GM12878 (cell line): ENCODE data around the gene ZNF280D.

ENCODE experiments used
- CTCF ChIP-seq, 3 experiments: IDR thresholded peaks in 2 of 3; conservative IDR thresholded peaks in 1 of 3; 2 replicates each; pipeline ENCODE4 v1.5.1; 2011; ENCODE audit warnings: low read depth in 3 of 3, low read length in 3 of 3, mild to moderate bottlenecking in 3 of 3, control low read depth in 2 of 3, moderate library complexity in 2 of 3, inconsistent platforms in 1 of 3, mixed read lengths in 1 of 3; ENCODE audit not compliant: control insufficient read depth in 2 of 3, insufficient read depth in 1 of 3; ENCODE audit errors: extremely low read depth in 1 of 3
- EP300 ChIP-seq, 2 experiments: fragments of 150-350 bp in 1 of 2; IDR thresholded peaks; 2 replicates each; pipeline ENCODE4 v1.6.1; 2011 to 2012; ENCODE audit warnings: low read depth in 2 of 2, low read length in 2 of 2, borderline replicate concordance in 1 of 2, improper control_type of control experiment in 1 of 2, inconsistent platforms in 1 of 2; ENCODE audit not compliant: control insufficient read depth in 1 of 2
- FOS ChIP-seq: IDR thresholded peaks from 3 replicates; pipeline ENCODE4 v1.6.1; 2011; ENCODE audit warnings: borderline replicate concordance; ENCODE audit not compliant: insufficient read length; ENCODE audit errors: extremely low read depth
- FOXK2 ChIP-seq: fragments of 450-650 bp; IDR thresholded peaks from 2 replicates; pipeline ENCODE4 v1.6.1; 2017; ENCODE audit warnings: mild to moderate bottlenecking, moderate library complexity
- GABPA ChIP-seq: IDR thresholded peaks from 2 replicates; pipeline ENCODE4 v1.6.1; 2014; ENCODE audit warnings: antibody characterized with exemption, low read depth, mild to moderate bottlenecking, inconsistent platforms
- KAT2A ChIP-seq: conservative IDR thresholded peaks from 2 replicates; pipeline ENCODE4 v1.6.1; 2011; ENCODE audit warnings: low read depth, low read length; ENCODE audit not compliant: control insufficient read depth
- NR2C1 ChIP-seq: fragments of 450-650 bp; IDR thresholded peaks from 2 replicates; pipeline ENCODE4 v1.6.1; 2017; ENCODE audit warnings: antibody characterized with exemption, mild to moderate bottlenecking, moderate library complexity
- PBX3 ChIP-seq: IDR thresholded peaks from 2 replicates; pipeline ENCODE4 v1.6.1; 2011; ENCODE audit warnings: mild to moderate bottlenecking, low read depth, low read length, moderate library complexity; ENCODE audit not compliant: insufficient replicate concordance
- ZNF592 ChIP-seq: fragments of 450-650 bp; IDR thresholded peaks from 2 replicates; pipeline ENCODE4 v1.6.1; 2017; ENCODE audit warnings: mild to moderate bottlenecking, moderate library complexity
- TF ChIP-seq, protein P1 (sequence below): fragments of 450-650 bp; IDR thresholded peaks from 2 replicates; pipeline ENCODE4 v1.6.1; 2014; ENCODE audit warnings: mild to moderate bottlenecking
- TF ChIP-seq, protein P2 (sequence below): fragments of 450-650 bp; IDR thresholded peaks from 2 replicates; pipeline ENCODE4 v1.6.1; 2017; ENCODE audit warnings: antibody characterized with exemption, mild to moderate bottlenecking, moderate library complexity

DNA sequence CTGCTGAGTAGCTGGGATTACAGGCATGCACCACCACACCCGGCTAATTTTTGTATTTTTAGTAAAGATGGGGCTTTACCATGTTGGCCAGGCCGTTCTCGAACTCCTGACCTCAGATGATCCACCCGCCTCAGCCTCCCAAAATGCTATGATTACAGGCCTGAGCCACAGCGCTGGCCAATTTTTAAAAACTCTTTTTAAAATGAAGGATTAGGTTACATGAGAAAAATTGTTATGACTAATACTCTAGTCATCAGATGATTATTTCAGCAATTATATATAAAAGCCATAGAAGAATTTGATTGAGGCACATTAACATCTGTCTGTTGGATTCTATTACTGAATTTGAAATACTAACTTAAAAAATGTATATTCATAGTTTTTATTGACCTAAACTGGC, 134.3 kb downstream of the ZNF280D start:
- TF ChIP-seq CTCF (IDR thresholded peaks at IDR 0.05 in 2 of 3, conservative IDR thresholded peaks at IDR 0.05 in 1 of 3; ENCODE audit: control insufficient read depth in 2 of 3, extremely low read depth in 1 of 3, insufficient read depth in 1 of 3, low read depth in 3 of 3, low read length in 3 of 3) (no peak), GABPA (no peak), EP300 (IDR thresholded peaks at IDR 0.05; ENCODE audit: borderline replicate concordance in 1 of 2, control insufficient read depth in 1 of 2, low read depth in 2 of 2, low read length in 2 of 2) (no peak), PBX3 (no peak), ZNF592 (no peak), FOXK2 (no peak), KAT2A (no peak), FOS (no peak), NR2C1 (no peak)
- TF ChIP-seq, protein P1, sequence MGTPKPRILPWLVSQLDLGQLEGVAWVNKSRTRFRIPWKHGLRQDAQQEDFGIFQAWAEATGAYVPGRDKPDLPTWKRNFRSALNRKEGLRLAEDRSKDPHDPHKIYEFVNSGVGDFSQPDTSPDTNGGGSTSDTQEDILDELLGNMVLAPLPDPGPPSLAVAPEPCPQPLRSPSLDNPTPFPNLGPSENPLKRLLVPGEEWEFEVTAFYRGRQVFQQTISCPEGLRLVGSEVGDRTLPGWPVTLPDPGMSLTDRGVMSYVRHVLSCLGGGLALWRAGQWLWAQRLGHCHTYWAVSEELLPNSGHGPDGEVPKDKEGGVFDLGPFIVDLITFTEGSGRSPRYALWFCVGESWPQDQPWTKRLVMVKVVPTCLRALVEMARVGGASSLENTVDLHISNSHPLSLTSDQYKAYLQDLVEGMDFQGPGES: no peak
- TF ChIP-seq, protein P2, sequence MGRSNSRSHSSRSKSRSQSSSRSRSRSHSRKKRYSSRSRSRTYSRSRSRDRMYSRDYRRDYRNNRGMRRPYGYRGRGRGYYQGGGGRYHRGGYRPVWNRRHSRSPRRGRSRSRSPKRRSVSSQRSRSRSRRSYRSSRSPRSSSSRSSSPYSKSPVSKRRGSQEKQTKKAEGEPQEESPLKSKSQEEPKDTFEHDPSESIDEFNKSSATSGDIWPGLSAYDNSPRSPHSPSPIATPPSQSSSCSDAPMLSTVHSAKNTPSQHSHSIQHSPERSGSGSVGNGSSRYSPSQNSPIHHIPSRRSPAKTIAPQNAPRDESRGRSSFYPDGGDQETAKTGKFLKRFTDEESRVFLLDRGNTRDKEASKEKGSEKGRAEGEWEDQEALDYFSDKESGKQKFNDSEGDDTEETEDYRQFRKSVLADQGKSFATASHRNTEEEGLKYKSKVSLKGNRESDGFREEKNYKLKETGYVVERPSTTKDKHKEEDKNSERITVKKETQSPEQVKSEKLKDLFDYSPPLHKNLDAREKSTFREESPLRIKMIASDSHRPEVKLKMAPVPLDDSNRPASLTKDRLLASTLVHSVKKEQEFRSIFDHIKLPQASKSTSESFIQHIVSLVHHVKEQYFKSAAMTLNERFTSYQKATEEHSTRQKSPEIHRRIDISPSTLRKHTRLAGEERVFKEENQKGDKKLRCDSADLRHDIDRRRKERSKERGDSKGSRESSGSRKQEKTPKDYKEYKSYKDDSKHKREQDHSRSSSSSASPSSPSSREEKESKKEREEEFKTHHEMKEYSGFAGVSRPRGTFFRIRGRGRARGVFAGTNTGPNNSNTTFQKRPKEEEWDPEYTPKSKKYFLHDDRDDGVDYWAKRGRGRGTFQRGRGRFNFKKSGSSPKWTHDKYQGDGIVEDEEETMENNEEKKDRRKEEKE: no peak
